Effector memory CD8-positive, alpha-beta T cell (primary cell): ENCODE results near the gene PTGDS.

Source experiments
- ATAC-seq: fragments of 150-1000 bp; cut with Tn5 transposase; replicated peaks from 2 replicates; pipeline ENCODE4 v1.10.0; 2021; ENCODE audit warnings: mild to moderate bottlenecking, moderate library complexity
- DNase-seq, 3 experiments: peaks; one replicate each; pipeline ENCODE4 v3.0.0; 2021
- H3K27ac Mint-ChIP-seq, 2 donors: one replicate each; pipeline ENCODE4 v1.8.0; 2022; ENCODE audit warnings: mild to moderate bottlenecking in 2 of 2, mixed read lengths in 2 of 2, moderate library complexity in 2 of 2
- H3K27me3 Mint-ChIP-seq, 2 donors: one replicate each; pipeline ENCODE4 v1.8.0; 2022; ENCODE audit warnings: mixed read lengths in 2 of 2
- H3K36me3 Mint-ChIP-seq: one replicate; pipeline ENCODE4 v1.8.0; 2022; ENCODE audit warnings: mild to moderate bottlenecking, moderate library complexity, mixed read lengths; ENCODE audit not compliant: insufficient read depth
- H3K4me1 Mint-ChIP-seq, 2 donors: one replicate each; pipeline ENCODE4 v1.8.0; 2022; ENCODE audit warnings: low read depth in 2 of 2, mixed read lengths in 2 of 2
- H3K4me3 Mint-ChIP-seq, 2 donors: one replicate each; pipeline ENCODE4 v1.8.0; 2022; ENCODE audit warnings: mild to moderate bottlenecking in 2 of 2, mixed read lengths in 2 of 2, moderate library complexity in 2 of 2
- H3K9me3 Mint-ChIP-seq, 2 donors: one replicate each; pipeline ENCODE4 v1.8.0; 2022; ENCODE audit warnings: mixed read lengths in 2 of 2

Gene PTGDS

DNA sequence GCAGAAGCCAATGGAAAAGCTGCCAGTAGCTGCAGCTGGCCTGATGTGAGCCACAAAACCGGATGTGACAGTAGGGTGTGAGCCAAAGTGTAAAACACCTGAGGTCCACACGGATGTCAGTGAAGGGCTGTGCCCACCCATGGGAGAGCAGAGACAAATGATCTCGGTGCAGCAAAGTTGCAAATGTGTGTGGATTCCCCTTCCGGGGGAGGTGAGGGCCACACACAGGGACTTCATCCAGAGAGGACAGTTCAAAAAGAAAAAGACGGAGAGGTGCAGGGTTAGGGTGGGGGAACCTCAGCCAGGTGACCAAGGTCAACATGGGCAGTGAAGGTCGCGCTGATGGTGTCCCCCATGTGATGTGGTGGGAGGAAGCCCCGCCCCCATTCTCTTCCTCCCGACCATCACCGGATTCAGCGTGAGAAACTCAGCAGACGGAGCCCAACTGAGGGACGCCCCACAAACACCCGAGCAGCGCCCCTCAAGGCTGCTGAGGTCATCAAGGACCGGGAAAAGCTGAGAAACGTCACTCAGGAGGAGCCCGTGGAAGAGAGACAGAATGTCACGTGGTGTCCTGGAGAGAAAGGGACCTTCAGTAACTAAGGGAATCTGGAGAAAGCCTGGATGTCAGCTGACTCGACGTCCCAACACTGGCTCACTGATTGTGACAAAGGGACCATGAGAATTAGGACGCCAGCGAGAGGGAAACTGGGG is 11.4 kb upstream of the PTGDS start:
- DNase-seq (peak; percentile 47 to 60 (median 55)), ATAC-seq (peak; percentile 89)
- Mint-ChIP-seq H3K27me3 (no peaks in the 10 kb centered on the region), H3K4me3 (peak overlapping the region; percentile 84 to 85), H3K36me3 (peaks cover 16% of the 10 kb centered on the region), H3K4me1 (peaks cover 33 to 43% of the 10 kb centered on the region in 2 donors), H3K9me3 (no peaks in the 10 kb centered on the region), H3K27ac (peak overlapping the region; percentile 91 to 94)

DNA sequence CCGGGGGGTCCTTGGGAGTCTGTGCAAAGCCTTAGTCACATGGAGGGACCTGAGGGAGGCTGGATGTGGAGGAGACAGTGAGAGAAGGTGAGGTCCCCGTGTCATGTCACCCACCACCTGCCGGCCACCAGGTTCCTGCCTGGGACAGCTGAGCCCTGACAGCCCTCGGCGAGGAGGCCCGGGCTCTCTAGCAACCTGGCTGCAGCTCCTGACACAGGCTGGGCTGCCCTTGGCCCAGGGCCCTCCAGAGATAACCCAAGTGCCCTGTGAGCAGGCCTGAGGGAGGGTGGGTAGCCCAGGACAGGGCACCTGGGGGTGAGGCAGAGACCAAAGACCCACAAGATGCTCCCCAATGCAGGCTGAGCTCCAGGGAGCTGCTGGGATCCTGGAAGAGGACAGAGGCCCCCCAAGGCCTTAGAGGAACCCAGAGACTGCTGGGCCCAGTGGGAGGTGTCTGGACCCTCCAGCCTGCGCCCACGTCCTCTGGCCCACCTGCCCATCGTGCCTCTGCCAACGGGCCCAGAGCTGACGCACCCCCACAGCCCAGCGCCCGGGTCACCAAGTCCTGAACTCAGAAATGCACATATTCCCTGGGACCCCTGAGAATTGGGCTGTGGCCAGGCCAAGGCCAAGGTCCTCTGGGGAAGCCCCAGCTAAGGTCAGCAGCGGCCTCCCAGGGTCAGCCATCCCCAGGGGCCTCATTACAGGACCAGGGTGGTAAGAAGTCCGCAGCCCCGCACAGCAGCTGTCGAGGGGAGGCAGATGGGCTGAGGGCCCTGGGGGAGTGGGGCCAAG is 8.8 kb upstream of the PTGDS start:
- Mint-ChIP-seq H3K36me3 (peaks cover 16% of the 10 kb centered on the region), H3K27me3 (no peaks in the 10 kb centered on the region), H3K4me3 (no peak overlapping the region), H3K9me3 (no peaks in the 10 kb centered on the region), H3K27ac (no peak overlapping the region), H3K4me1 (peaks cover 16 to 27% of the 10 kb centered on the region in 2 donors)
- no peak for ATAC-seq
- DNase-seq: no peak

DNA sequence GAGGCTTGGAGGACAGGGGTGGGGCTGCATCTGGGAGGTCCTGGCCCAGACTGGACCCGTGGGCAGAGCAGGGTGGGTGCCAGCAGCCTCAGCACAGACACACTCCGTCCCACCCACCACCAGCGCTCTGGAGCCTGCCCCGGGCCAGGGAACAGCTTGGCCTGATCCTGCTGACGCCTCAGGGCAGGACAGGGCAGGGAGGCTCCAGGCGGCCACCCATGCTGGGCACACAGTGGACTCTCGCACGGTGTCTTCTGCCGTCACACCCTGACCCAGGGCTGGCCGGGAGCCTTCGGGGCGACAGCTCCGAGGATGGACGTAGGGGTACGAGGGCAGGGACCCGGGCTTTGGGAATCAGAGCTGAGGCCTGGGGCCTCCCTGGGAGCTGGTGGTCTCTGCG is 8.2 kb upstream of the PTGDS start:
- H3K4me3 Mint-ChIP-seq: no peak overlapping the region
- no peak for ATAC-seq
- DNase-seq: no peak

DNA sequence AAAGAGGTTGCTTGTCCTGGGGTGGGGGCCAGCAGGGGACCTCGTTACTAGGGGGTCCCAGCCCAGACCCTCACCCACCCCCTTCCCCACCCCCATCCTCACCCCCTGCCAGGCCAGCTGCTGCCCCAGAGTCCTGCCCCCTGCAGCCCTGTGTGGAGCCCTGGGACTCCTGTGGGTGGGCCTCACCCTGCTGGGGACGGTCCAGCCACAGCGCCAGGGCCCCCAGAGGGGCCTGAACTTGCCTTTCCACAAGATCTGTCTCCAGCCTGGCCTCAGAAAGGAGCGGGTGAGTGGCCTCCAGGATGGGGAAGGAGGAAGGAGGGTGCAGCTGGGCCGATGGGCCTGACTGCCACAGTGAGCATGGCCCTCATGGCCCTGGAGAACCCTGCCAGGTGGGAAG is 7.5 kb upstream of the PTGDS start:
- Mint-ChIP-seq H3K4me3 (no peak overlapping the region), H3K27me3 (no peaks in the 10 kb centered on the region), H3K36me3 (peaks cover 16% of the 10 kb centered on the region), H3K27ac (peak overlapping the region in 1 of 2 donors; percentile 53), H3K4me1 (peaks cover 16 to 21% of the 10 kb centered on the region in 2 donors), H3K9me3 (no peaks in the 10 kb centered on the region)
- ATAC-seq (no peak), DNase-seq (no peak)

More for the DNA sequence above, 8.2 kb upstream of the PTGDS start:
- Mint-ChIP-seq H3K27ac (no peak overlapping the region), H3K4me1 (peaks cover 16 to 27% of the 10 kb centered on the region in 2 donors), H3K9me3 (no peaks in the 10 kb centered on the region), H3K27me3 (no peaks in the 10 kb centered on the region), H3K36me3 (peaks cover 16% of the 10 kb centered on the region)

DNA sequence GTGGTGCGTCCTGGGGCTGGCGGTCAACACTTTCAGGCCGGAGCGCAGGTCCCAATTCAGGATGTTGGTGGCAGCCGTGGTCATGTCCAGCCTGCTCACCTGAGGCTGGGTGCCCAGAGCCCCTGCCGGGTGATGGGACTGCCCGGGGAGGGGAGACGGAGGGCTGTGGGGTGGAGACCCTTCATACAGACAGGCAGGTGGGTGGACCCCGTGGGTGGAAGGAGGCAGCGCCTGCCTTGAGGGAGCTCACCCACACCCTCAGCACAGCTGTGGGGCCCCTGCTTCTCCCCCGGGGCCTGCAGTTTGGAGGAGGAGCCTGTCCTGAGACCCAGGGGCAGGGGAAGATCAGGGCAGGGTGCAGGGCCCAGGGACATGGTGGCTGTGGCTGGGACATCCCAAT is 6.9 kb upstream of the PTGDS start:
- peaks cover 19 to 24% of the 10 kb centered on the region in 2 donors for H3K4me1 Mint-ChIP-seq
- H3K27me3 Mint-ChIP-seq: no peaks in the 10 kb centered on the region
- no peak for DNase-seq
- no peaks in the 10 kb centered on the region for H3K9me3 Mint-ChIP-seq
- no peak for ATAC-seq
- H3K4me3 Mint-ChIP-seq: no peak overlapping the region
- peaks cover 16% of the 10 kb centered on the region for H3K36me3 Mint-ChIP-seq
- H3K27ac Mint-ChIP-seq: peak overlapping the region in 1 of 2 donors; percentile 53

DNA sequence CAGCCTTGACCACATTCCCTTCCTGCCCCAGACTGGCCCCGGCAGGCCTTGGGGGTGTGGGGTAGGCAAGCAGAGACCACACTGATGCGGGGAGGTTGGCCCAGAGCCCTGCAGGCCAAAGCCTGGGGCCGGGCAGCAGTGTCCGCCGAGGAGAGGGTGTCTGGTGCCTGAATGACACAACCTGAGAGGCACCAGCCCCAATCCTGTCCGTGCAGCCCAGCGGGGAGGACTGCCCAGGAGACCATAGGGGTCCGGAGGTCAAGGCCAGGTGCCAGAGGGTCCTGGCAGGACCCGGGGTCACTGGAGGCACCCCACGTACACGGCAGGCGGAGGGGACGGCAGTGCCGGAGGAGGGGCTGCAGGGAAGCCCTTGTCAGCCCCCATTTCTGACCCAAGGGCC is 5.6 kb upstream of the PTGDS start:
- H3K9me3 Mint-ChIP-seq: no peaks in the 10 kb centered on the region
- no peak overlapping the region for H3K27ac Mint-ChIP-seq
- no peak for ATAC-seq
- no peaks in the 10 kb centered on the region for H3K27me3 Mint-ChIP-seq
- peaks cover 4% of the 10 kb centered on the region for H3K36me3 Mint-ChIP-seq
- DNase-seq: no peak
- H3K4me1 Mint-ChIP-seq: peaks cover 10 to 25% of the 10 kb centered on the region in 2 donors
- no peak overlapping the region for H3K4me3 Mint-ChIP-seq

DNA sequence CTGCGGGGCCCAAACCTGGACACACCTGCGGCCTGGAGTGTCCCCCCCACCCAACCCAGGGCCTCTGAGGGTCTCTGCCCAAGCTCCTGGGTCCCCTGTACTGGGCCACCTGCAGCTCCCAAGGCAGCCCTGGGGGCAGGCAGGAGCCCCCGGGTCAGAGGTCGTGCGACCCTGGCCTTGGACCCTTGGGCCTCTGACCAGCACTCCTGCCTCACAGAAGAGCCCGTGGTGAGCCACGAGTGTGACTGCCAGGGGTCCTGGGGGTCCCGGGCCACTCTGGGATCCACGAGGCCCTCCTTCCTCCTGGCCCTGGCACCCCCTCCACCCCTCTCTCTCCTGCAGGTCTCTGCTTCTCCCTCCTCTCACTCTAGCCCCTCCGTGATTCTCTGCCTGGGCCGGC is 5.0 kb upstream of the PTGDS start:
- Mint-ChIP-seq H3K4me1 (peaks cover 6 to 23% of the 10 kb centered on the region in 2 donors), H3K27me3 (no peaks in the 10 kb centered on the region), H3K9me3 (no peaks in the 10 kb centered on the region), H3K36me3 (peaks cover under 1% of the 10 kb centered on the region), H3K27ac (peak overlapping the region in 1 of 2 donors; percentile 73), H3K4me3 (no peak overlapping the region)
- ATAC-seq: no peak
- DNase-seq: no peak

DNA sequence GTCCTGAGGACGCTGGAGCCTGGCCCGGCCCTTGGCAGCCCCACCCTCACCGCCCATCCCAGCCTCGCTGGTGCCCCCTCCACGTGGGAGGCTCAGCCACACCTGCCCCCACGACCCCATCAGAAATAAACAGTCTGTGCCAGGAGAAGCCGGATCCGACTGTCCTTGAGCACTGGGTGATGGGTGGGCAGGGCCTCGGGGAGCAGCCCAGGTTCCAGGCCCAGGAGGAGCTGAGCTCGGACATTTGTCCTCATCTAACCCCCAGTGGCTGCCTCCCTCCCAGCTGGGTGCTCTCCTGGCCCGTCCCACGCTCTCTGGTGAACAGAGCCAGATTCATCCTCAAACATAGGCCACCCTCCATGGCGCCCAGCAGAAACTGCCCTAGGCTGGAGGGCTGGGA is 4.6 kb upstream of the PTGDS start:
- no peak for ATAC-seq
- Mint-ChIP-seq H3K27me3 (no peaks in the 10 kb centered on the region), H3K9me3 (no peaks in the 10 kb centered on the region), H3K27ac (peak overlapping the region in 1 of 2 donors; percentile 73), H3K4me3 (no peak overlapping the region), H3K36me3 (no peaks in the 10 kb centered on the region), H3K4me1 (peaks cover 6 to 25% of the 10 kb centered on the region in 2 donors)
- no peak for DNase-seq

DNA sequence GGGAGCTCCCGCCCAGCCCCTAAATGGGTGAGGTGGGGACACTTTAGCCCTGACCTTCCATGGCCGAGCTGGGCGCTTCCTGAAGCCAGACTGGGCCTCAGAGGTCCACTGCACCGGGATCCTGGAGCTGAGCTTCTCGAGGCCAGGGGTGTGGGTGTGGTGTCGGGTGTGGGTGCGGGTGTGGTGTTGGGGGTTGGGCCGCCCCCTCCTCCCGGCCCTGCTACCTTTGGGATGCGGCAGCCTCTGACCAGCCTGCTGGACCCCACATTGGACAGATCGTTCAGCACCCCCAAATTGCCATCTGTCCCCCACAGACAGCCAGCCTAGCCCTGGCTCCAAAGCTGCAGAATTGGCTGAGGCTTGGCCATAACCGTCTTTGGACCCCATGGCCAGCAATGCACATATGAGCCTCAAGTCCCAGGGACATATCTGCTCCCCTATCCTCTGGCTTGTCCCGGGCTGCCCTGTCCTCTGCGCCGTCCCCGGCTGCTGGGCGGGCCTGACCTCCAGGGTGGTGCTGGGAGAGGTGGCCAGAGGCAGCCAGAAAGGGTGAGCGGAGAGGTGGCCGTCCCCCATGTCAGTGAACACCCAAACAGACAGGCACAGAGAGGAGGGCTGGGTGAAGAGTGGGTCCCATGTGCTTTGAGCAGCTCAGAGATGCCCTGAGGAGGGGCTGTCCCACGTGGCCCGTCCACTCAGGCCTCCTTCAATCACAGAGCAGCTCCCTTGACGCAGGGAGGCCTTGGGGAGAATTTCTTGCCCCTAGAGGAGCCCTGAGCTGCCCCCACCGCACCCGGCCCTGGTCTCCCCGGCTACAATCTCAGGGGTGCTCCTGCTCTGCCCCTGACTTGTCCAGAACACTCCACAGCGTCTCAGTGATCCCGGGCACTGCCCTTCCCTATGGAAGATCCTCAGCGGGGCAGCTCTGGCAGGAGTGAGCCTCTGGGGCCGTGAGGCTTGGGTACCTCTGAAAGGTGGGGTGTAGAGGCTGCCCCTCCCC is 3.4 kb upstream of the PTGDS start:
- peak overlapping the region in 1 of 2 donors; percentile 87 for H3K27ac Mint-ChIP-seq

DNA sequence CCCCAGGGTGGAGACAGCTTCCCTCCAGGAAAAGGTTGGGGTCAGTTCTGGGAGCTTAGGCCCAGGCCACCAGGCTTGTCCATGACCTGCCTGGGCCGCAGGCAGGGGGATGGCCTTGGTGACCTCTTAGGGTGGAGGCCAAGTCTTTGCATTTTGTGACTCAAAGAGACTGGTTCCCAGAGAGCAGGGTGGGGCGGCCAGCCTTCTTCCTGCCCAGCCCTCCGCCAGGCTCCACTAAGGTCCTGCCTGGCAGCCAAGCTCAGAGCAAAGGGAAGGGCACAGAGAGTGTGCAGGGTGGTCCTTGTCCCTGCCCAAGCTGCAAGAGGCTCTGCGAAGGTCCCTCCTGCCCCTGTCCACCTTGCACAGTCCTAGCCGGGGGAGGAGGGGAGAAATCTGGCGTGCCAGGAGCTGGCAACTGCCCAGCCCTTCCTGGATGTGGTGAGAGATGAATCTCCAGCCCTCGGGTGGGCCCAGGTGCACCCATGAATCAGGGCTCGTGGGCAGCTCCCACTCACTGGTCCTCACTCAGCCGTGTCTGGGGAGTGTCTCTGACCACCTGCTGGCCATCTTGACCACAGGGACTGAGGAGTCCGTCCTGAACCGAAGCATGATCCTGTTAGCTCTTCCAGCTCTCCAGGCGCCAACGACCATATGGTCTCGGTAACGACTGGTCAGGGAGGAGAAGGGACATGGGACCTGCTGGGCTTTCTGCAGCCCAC is 2.3 kb upstream of the PTGDS start:
- Mint-ChIP-seq H3K4me3 (peak overlapping the region; percentile 63 to 83), H3K4me1 (peaks cover 6 to 22% of the 10 kb centered on the region in 2 donors), H3K27ac (peak overlapping the region; percentile 62 to 87), H3K27me3 (no peaks in the 10 kb centered on the region), H3K9me3 (no peaks in the 10 kb centered on the region), H3K36me3 (no peaks in the 10 kb centered on the region)
- DNase-seq (no peak), ATAC-seq (peak; percentile 22)

More for the DNA sequence above, 3.4 kb upstream of the PTGDS start:
- DNase-seq (no peak), ATAC-seq (no peak)
- Mint-ChIP-seq H3K4me1 (peaks cover 6 to 24% of the 10 kb centered on the region in 2 donors), H3K36me3 (no peaks in the 10 kb centered on the region), H3K9me3 (no peaks in the 10 kb centered on the region), H3K4me3 (peak overlapping the region in 1 of 2 donors; percentile 83), H3K27me3 (no peaks in the 10 kb centered on the region)

DNA sequence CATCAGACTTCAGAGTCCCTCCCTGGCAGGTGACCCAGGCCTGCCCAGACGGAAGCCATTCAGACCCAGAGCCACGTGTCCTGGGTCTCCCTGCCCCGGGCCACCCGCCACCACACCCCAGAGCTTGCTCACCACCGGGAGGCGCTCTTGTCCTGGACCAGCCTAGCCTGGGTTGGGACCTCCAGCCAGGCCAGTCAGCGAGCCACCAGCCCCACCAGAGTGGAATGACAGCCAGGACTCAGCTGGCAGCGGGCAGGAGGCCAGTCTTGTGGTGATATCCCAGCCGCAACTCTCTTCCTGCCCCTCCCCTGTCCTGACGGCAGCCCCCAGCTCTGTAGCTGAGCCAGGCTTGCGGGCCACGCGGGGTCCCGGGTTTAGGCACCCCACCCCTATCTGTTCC is 1.7 kb upstream of the PTGDS start:
- peaks cover 6 to 22% of the 10 kb centered on the region in 2 donors for H3K4me1 Mint-ChIP-seq
- peak overlapping the region; percentile 63 to 83 for H3K4me3 Mint-ChIP-seq
- no peaks in the 10 kb centered on the region for H3K9me3 Mint-ChIP-seq
- ATAC-seq (peak; percentile 39), DNase-seq (peak in 2 of 3 experiments; percentile 56 to 57)
- no peaks in the 10 kb centered on the region for H3K27me3 Mint-ChIP-seq
- peak overlapping the region; percentile 62 to 87 for H3K27ac Mint-ChIP-seq
- H3K36me3 Mint-ChIP-seq: no peaks in the 10 kb centered on the region

DNA sequence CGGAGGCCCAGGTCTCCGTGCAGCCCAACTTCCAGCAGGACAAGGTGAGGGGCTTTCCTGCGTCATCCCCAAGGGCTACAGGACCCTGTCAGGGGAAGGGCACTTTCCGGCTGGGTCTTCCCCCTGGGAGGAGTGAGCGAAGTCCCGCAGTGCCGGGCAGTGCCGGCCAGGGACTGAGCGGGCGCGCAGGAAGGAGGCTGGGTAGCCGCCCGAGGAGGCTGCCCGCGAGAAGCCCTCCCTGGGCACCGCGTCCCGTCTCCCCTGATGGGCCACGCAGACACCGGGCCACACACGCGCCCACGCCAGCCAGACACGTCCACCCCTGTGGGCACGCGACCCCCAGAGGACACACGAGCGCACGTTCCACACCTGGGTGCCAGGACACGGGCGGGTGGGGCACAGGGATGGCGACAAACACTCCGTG is 357 bp downstream of the PTGDS start:
- Mint-ChIP-seq H3K4me1 (peaks cover 6 to 22% of the 10 kb centered on the region in 2 donors), H3K27me3 (no peaks in the 10 kb centered on the region), H3K9me3 (no peaks in the 10 kb centered on the region), H3K36me3 (no peaks in the 10 kb centered on the region), H3K27ac (peak overlapping the region in 1 of 2 donors; percentile 53), H3K4me3 (peak overlapping the region; percentile 45 to 83)
- DNase-seq: no peak
- peak; percentile 1 for ATAC-seq
